Right lobe of liver (tissue), 4 donors: ENCODE data around the gene NRM.

ENCODE experiments used
- POLR2A ChIP-seq: fragments of 450-650 bp; IDR thresholded peaks from one replicate; pipeline ENCODE4 v1.6.1; 2017; ENCODE audit warnings: antibody characterized with exemption, mild to moderate bottlenecking
- TF ChIP-seq, protein P1 (sequence below), 4 donors: fragments of 200-600 bp in 3 of 4; fragments of 450-650 bp in 1 of 4; IDR thresholded peaks; one replicate each; pipeline versions ENCODE4 v1.5.1 to v1.8.0; 2016 to 2022; ENCODE audit warnings: antibody characterized with exemption in 4 of 4, mild to moderate bottlenecking in 2 of 4
- donor health status: DM: no; HTN: no; CAD: no.
- donor health status: DM: no; HTN: no; CAD: no.
- donor health status: DM: no; HTN: yes; CAD: no.

DNA sequence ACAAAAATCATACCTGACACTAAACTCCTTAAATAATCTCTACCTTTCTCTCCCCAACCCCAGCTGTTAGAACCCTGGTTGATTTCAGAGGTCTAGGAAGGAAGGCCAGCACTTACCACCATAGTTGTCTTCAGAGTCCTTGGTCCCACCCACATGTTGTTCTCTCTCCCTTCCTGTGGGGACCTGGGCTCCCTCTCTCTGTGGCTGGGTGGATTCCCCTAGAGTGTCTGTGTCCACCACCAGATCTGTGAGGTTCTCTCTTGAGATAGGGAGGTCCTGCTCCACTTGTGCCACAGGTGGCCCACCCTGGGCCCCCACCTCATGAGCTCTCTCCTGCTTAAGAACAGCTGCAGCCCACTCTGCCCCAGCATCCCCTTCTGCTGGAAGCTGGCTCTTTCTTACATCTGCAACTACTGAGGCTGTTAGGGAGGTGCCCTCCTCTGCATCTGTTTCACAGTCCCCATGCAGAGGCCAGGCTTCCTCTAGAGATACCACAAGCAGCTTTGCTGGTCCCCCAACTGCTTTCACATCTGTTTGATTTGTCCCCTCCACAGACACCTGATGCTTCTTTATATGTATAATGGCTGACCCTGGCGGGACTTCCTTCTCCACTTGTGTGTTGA, 21.1 kb upstream of the NRM start:
- TF ChIP-seq, protein P1, sequence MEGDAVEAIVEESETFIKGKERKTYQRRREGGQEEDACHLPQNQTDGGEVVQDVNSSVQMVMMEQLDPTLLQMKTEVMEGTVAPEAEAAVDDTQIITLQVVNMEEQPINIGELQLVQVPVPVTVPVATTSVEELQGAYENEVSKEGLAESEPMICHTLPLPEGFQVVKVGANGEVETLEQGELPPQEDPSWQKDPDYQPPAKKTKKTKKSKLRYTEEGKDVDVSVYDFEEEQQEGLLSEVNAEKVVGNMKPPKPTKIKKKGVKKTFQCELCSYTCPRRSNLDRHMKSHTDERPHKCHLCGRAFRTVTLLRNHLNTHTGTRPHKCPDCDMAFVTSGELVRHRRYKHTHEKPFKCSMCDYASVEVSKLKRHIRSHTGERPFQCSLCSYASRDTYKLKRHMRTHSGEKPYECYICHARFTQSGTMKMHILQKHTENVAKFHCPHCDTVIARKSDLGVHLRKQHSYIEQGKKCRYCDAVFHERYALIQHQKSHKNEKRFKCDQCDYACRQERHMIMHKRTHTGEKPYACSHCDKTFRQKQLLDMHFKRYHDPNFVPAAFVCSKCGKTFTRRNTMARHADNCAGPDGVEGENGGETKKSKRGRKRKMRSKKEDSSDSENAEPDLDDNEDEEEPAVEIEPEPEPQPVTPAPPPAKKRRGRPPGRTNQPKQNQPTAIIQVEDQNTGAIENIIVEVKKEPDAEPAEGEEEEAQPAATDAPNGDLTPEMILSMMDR (IDR thresholded peaks at IDR 0.05): no peak
- no peak for TF ChIP-seq POLR2A
